ENCODE measurements around the gene RHOG. TPM values are rescaled to one million over a fixed set of nuclear protein-coding genes. Genes with fewer than 3 reads are reported as not detected.
"Not testable (repeated sequence)": the region's sequence is repeated elsewhere in the genome, so short reads cannot be mapped to it uniquely, and the experiment has no call there.

The RHOG gene
- total and polyA plus RNA-seq, 8 donors = 9.0 to 27.5 (median 14.0) TPM

DNA sequence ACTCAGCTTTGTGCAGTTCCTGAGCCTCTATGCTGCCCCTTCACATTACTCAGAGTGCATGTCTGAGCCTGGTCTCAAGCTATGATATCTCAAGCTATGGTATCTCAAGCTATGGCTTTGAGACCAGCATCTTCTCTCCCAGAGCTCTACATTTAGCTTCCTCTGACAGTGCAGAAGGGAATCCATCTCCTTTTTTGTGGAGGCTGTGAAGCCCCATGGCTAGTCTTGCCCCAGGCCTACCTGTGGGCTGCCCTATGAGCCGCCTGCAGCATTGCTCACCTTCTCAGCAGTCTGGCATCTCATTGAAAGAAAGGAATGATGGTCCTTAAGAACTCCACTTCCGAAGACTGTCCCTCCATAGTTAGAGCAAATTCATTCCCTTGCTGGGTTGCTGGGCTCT is 19.8 kb downstream of the RHOG start:
- intact Hi-C loops (cut with DNase I) = no loop called here
- H3K27ac ChIP-seq = no peak overlapping the region
- 94 to 98% methylated on average over 2 of the region's 2 CpGs for WGBS, 2 donors
- FAIRE-seq = no peak
- H3K27me3 ChIP-seq = no peaks in the 10 kb centered on the region
- H3K9me3 ChIP-seq = no peaks in the 10 kb centered on the region
- no peak overlapping the region for H3K4me3 ChIP-seq
- H3K36me3 ChIP-seq = no peaks in the 10 kb centered on the region
- TF ChIP-seq, protein P1, sequence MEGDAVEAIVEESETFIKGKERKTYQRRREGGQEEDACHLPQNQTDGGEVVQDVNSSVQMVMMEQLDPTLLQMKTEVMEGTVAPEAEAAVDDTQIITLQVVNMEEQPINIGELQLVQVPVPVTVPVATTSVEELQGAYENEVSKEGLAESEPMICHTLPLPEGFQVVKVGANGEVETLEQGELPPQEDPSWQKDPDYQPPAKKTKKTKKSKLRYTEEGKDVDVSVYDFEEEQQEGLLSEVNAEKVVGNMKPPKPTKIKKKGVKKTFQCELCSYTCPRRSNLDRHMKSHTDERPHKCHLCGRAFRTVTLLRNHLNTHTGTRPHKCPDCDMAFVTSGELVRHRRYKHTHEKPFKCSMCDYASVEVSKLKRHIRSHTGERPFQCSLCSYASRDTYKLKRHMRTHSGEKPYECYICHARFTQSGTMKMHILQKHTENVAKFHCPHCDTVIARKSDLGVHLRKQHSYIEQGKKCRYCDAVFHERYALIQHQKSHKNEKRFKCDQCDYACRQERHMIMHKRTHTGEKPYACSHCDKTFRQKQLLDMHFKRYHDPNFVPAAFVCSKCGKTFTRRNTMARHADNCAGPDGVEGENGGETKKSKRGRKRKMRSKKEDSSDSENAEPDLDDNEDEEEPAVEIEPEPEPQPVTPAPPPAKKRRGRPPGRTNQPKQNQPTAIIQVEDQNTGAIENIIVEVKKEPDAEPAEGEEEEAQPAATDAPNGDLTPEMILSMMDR (IDR thresholded peaks at IDR 0.05) = no peak
- no peak for ATAC-seq
- no peaks in the 10 kb centered on the region for H3K4me1 ChIP-seq
- no peak for DNase-seq

DNA sequence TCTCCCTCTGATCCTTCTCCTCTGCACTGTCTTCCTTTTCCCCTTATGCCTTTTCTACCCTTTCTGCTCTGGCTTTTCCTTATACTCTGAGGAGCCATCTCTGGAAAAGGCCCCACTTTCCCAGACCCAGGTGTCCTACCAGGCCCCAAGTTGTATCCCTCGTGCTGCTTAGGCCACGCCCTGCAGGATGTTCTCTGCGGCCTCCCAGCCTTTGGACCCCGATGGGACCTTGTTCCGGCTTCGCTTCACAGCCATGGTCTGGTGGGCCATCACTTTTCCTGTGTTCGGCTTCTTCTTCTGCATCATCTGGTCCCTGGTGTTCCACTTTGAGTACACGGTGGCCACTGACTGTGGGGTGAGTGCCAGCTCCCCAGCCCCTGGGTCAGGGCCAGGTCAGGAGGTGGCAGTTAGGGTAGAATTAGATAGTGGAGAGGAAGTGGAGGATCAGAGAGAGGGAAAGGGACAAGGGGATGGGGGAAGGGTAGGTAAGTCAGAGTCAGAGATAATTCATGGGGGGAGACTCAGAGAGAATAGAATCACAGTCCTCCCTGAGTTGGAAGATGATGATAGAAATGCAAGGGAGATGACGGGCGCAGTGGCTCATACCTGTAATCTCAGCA is 23.5 kb downstream of the RHOG start:
- H3K27ac ChIP-seq = no peak overlapping the region
- intact Hi-C loops (cut with DNase I) = no loop called here
- no peaks in the 10 kb centered on the region for H3K4me1 ChIP-seq
- no peak for FAIRE-seq
- no peak overlapping the region for H3K4me3 ChIP-seq
- no peaks in the 10 kb centered on the region for H3K36me3 ChIP-seq
- no peak for ATAC-seq
- 87 to 89% methylated on average over 10 of the region's 10 CpGs for WGBS, 2 donors
- DNase-seq = no peak
- no peaks in the 10 kb centered on the region for H3K9me3 ChIP-seq
- H3K27me3 ChIP-seq = no peaks in the 10 kb centered on the region
- TF ChIP-seq, protein P1 (IDR thresholded peaks at IDR 0.05) = no peak

DNA sequence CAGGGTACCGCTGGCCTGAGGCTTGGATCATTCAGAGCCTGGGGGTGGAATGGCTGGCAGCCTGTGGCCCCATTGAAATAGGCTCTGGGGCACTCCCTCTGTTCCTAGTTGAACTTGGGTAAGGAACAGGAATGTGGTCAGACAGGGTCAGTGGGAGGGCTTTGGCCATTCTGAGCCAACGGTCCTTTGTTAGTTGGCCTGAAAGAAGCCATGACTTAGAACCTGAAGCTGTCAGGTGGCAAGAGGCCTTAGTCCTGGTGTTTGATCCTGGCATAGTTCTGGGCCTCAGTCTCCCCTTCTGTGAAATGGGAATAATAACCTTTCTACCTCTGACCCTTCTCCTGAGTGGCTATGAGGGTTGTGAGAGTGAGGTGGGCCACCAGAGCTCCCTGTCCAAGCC is 24.1 kb downstream of the RHOG start:
- H3K27me3 ChIP-seq = no peaks in the 10 kb centered on the region
- no peaks in the 10 kb centered on the region for H3K36me3 ChIP-seq
- ATAC-seq = no peak
- H3K27ac ChIP-seq = no peak overlapping the region
- no peak for DNase-seq
- intact Hi-C loops (cut with DNase I) = no loop called here
- FAIRE-seq = no peak
- TF ChIP-seq, protein P1 (IDR thresholded peaks at IDR 0.05) = no peak
- no peaks in the 10 kb centered on the region for H3K9me3 ChIP-seq
- no peak overlapping the region for H3K4me3 ChIP-seq
- no peaks in the 10 kb centered on the region for H3K4me1 ChIP-seq
- WGBS, 2 donors = 70 to 75% methylated on average over 2 of the region's 2 CpGs

DNA sequence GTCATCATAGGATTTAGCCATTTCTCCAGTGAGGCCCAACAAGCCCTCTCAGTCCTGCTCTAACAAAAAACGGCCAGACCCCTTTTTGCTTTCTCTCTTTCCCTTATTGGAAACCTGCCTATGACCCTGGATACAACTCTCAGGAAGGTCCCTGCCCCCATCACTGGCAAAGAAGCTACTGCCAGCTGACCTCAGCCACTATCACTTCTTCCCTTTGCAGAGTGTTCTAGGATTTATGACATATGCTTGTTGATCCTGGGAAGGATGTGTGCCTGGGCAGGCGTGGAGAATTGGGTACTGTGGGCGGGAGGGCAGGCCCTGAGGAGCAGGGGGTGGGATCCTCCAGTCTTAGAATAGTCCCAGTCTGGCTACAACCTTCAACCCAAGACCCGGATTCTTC is 24.9 kb downstream of the RHOG start:
- no peak for DNase-seq
- H3K36me3 ChIP-seq = no peaks in the 10 kb centered on the region
- 86 to 96% methylated on average over 4 of the region's 4 CpGs for WGBS, 2 donors
- H3K27me3 ChIP-seq = no peaks in the 10 kb centered on the region
- no peak for FAIRE-seq
- intact Hi-C loops (cut with DNase I) = no loop called here
- no peak overlapping the region for H3K27ac ChIP-seq
- no peaks in the 10 kb centered on the region for H3K9me3 ChIP-seq
- no peaks in the 10 kb centered on the region for H3K4me1 ChIP-seq
- ATAC-seq = no peak
- TF ChIP-seq, protein P1 (IDR thresholded peaks at IDR 0.05) = no peak
- H3K4me3 ChIP-seq = no peak overlapping the region

DNA sequence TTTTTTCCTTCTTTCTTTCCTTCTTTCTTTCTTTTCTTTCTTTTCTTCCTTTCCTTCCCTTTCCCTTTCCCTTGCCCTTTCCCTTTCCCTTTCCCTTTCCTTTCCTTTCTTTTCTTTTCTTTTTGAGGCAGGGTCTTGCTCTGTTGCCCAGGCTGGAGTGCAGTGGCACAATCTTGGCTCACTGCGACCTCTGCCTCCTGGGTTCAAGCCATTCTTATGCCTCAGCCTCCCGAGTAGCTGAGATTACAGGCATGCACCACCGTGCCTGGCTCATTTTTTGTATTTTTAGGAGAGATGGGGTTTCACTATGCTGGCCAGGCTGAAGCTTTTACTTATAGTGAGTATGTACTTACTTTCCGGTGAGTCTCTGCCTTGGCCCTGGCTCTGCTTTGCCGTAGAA is 25.9 kb downstream of the RHOG start:
- H3K4me1 ChIP-seq; H3K27ac ChIP-seq; ATAC-seq; H3K9me3 ChIP-seq; FAIRE-seq; H3K4me3 ChIP-seq; H3K27me3 ChIP-seq; intact Hi-C loops (cut with DNase I); DNase-seq; H3K36me3 ChIP-seq: not testable (repeated sequence)
- 96 to 97% methylated on average over 5 of the region's 5 CpGs for WGBS, 2 donors
